Mononuclear cell (primary cell): ENCODE measurements around the gene CHCHD5. TPM values are rescaled to one million over a fixed set of nuclear protein-coding genes. Genes with fewer than 3 reads are reported as not detected.

Experiments
- H3K27me3 ChIP-seq: 2 replicates; pipeline ENCODE4 v1.6.0; 2011; ENCODE audit warnings: low read length, control low read depth; ENCODE audit not compliant: insufficient read depth
- H3K4me1 ChIP-seq: 2 replicates; pipeline ENCODE4 v1.5.1; 2011; ENCODE audit warnings: mild to moderate bottlenecking, low read length, control low read depth; ENCODE audit not compliant: insufficient read depth
- H3K4me3 ChIP-seq: 2 replicates; pipeline ENCODE4 v1.5.1; 2011; ENCODE audit warnings: mild to moderate bottlenecking, low read length, moderate library complexity
- H3K9me3 ChIP-seq: 2 replicates; pipeline ENCODE4 v1.5.1; 2011; ENCODE audit warnings: low read depth, mild to moderate bottlenecking, control low read depth, low read length
- total RNA-seq: library from RNA; depleted of rRNA; stranded (reverse); fragments of >200 nt; gene quantifications from one replicate; pipeline ENCODE4 v1.2.3, GENCODE V29; 2012

The CHCHD5 gene
- total RNA-seq, 1 donor, result 4.6 TPM

- H3K4me3 ChIP-seq, result no peak overlapping the region
- no peaks in the 10 kb centered on the region for H3K27me3 ChIP-seq
- peaks cover 14% of the 10 kb centered on the region for H3K4me1 ChIP-seq
- no peaks in the 10 kb centered on the region for H3K9me3 ChIP-seq
Measured at GRCh38 chr2:112579241-112579640, 5.2 kb upstream of the CHCHD5 start.

DNA sequence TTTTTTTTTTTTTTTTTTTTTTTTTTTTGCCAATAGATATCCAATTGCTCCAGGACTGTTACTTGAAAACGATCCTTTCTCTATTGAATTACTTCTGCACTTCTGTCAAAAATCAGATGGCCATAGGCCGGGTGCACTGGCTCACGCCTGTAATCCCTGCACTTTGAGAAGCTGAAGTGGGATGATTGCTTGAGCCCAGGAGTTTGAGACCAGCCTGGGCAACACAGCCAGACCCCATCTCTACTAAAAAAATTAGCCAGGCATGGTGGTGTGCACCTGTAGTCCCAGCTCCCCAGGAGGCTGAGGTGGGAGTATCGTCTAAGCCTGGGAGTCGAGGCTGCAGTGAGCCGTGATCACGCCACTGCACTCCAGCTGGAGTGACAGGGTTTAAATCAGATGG, 4.3 kb upstream of the CHCHD5 start:
- H3K9me3 ChIP-seq, result no peaks in the 10 kb centered on the region
- peaks cover 19% of the 10 kb centered on the region for H3K4me1 ChIP-seq
- H3K27me3 ChIP-seq, result no peaks in the 10 kb centered on the region
- no peak overlapping the region for H3K4me3 ChIP-seq

- Histone ChIP-seq H3K4me3 (no peak overlapping the region), H3K27me3 (no peaks in the 10 kb centered on the region), H3K4me1 (peaks cover 29% of the 10 kb centered on the region), H3K9me3 (no peaks in the 10 kb centered on the region)
Measured at GRCh38 chr2:112582314-112582746, 2.1 kb upstream of the CHCHD5 start.

DNA sequence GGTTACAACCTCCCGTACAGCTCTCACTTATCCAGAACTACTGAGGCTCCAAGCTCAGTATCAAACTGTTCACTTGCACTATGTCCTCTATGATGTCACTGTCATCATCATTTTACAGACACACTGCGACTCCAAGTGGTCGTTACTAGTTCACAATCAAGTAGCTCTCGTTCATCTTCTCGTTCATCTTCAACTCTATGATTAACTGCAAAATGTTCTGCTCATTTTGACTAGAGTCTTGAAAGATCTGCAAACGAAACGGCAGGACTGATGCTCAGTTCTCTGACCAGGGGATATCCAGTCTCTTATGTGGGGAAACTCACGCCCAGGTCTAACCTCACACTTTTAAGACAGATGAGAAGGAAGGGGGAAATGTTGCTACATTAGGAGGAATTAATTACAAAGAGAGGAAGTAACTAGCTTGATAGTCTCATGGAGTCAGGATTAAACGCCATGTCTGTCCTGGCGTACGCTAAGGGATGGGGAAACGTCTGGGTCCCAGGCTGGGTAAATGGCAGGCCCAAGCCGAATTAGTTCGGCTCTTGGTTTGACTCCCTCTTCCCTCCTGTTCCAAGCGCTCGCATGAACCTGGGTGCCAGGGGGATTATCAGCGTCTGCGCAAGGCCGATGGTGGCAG, 794 bp upstream of the CHCHD5 start:
- Histone ChIP-seq H3K27me3 (no peaks in the 10 kb centered on the region), H3K4me1 (peaks cover 29% of the 10 kb centered on the region), H3K9me3 (no peaks in the 10 kb centered on the region), H3K4me3 (peak overlapping the region; percentile 72)

DNA sequence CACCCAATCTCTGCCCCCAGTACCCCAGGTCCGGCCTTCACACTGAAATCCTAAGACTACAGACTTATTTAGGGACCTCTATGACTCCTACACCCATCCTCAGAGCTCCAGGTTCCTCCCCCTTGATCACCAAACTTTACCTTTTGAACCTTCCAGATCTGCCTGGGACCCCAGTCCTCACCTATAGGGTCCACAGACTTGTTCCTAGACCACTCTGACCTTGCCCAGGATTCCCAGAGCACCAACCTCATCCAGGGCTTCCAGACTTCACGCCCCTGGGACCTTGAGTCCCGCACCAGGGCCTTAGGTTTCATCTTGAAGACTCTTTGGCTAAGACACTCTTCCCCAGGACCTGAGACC, 462 bp downstream of the CHCHD5 start:
- Histone ChIP-seq H3K9me3 (no peaks in the 10 kb centered on the region), H3K4me1 (peaks cover 29% of the 10 kb centered on the region), H3K27me3 (no peaks in the 10 kb centered on the region), H3K4me3 (peak overlapping the region; percentile 72)

DNA sequence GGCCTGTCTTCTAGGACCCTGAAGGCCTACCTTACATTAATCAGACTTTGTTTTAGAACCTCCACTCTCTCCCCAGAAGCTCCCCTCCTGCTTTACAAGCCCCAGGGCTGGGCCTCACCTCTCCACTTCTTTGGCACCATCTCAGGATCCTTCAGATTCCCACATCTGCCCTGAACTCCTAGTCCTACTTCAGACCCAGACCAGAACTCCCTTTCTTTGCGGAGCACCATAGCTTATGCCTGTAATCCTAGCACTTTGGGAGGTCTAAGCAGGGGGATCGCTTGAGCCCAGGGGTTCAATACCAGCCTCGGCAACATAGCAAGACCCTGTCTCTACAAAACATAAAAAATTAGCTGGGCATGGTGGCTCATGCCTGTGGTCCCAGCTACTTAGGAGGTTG, 991 bp downstream of the CHCHD5 start:
- H3K9me3 ChIP-seq, result no peaks in the 10 kb centered on the region
- peaks cover 29% of the 10 kb centered on the region for H3K4me1 ChIP-seq
- peak overlapping the region; percentile 72 for H3K4me3 ChIP-seq
- H3K27me3 ChIP-seq, result no peaks in the 10 kb centered on the region

DNA sequence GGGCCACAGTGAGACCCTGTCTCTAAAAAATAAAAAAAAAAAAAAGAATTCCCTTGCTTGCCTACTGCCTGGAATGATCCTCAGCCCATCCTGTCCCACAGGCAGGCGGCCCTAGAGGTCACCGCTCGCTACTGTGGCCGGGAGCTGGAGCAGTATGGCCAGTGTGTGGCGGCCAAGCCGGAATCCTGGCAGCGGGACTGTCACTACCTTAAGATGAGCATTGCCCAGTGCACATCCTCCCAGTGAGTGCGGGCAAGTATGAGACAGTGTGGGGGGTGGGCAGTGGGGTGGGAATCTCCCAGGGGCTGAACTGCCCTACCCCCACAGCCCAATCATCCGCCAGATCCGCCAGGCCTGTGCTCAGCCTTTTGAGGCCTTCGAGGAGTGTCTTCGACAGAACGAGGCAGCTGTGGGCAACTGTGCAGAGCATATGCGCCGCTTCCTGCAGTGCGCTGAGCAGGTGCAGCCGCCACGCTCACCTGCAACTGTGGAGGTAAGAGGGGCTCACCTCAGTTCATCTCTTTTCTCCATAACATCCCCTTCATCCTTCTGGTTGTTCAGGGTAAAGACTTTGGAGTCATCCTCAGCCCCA, 1.6 kb downstream of the CHCHD5 start:
- no peaks in the 10 kb centered on the region for H3K27me3 ChIP-seq
- no peaks in the 10 kb centered on the region for H3K9me3 ChIP-seq
- H3K4me1 ChIP-seq, result peaks cover 29% of the 10 kb centered on the region
- H3K4me3 ChIP-seq, result no peak overlapping the region

DNA sequence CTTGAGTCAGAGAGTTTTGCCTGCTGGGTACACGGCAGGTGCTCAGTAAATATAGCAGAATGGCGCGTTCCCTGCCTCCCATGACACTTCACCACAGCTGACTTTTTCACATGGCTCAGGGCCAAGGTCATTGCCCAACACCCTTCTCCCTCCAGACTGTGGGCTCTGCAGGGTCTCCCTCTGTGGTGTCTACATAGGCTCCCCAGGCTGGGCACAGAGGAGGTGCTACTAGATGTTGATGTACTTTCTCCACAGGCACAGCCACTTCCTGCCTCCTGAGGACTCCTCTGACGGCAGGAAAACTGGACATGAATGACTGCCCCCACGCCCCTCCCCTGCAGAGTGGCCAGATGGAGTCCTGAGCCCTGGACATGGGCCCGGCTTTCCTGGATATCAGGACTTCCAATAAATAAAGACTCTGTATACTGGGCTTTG, 4.2 kb downstream of the CHCHD5 start:
- Histone ChIP-seq H3K4me1 (peaks cover 20% of the 10 kb centered on the region), H3K9me3 (no peaks in the 10 kb centered on the region)

DNA sequence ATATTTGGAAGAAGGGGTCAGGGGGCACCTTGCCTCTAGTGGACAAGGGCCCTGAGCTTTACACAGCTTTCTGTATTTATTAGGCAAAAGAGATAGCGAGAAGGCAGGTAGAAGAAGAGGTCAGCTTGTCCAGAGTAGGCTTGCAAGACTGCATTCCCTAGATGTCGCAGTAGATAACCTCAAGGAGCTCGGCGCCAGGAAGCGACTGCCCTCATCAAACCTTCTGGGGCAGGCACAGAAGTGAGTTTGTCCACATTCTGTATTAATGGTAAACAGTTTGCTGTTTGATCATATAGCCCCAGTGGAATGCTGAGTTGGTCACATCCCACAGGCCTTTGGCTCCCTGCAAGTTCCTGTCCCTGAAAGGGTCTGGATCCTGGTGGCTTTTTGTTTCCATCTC, 7.0 kb downstream of the CHCHD5 start:
- no peaks in the 10 kb centered on the region for H3K9me3 ChIP-seq
- no peaks in the 10 kb centered on the region for H3K4me1 ChIP-seq
- no peaks in the 10 kb centered on the region for H3K27me3 ChIP-seq
- H3K4me3 ChIP-seq, result no peak overlapping the region

More for the DNA sequence above, 4.2 kb downstream of the CHCHD5 start:
- no peak overlapping the region for H3K4me3 ChIP-seq
- no peaks in the 10 kb centered on the region for H3K27me3 ChIP-seq

GRCh38 chr2:112593736-112594135, 9.3 kb downstream of the CHCHD5 start:
- H3K9me3 ChIP-seq, result no peaks in the 10 kb centered on the region
- no peak overlapping the region for H3K4me3 ChIP-seq
- no peaks in the 10 kb centered on the region for H3K27me3 ChIP-seq
- no peaks in the 10 kb centered on the region for H3K4me1 ChIP-seq

- no peak overlapping the region for H3K4me3 ChIP-seq
- H3K4me1 ChIP-seq, result peaks cover 6% of the 10 kb centered on the region
- H3K9me3 ChIP-seq, result no peaks in the 10 kb centered on the region
- H3K27me3 ChIP-seq, result no peaks in the 10 kb centered on the region
Measured at GRCh38 chr2:112597537-112598322, 13.3 kb downstream of the CHCHD5 start.

GRCh38 chr2:112600634-112601033, 16.2 kb downstream of the CHCHD5 start:
- no peaks in the 10 kb centered on the region for H3K9me3 ChIP-seq

GRCh38 chr2:112601754-112602153, 17.3 kb downstream of the CHCHD5 start:
- Histone ChIP-seq H3K4me3 (no peak overlapping the region), H3K4me1 (peaks cover 6% of the 10 kb centered on the region), H3K27me3 (no peaks in the 10 kb centered on the region), H3K9me3 (no peaks in the 10 kb centered on the region)

More at GRCh38 chr2:112600634-112601033, 16.2 kb downstream of the CHCHD5 start:
- Histone ChIP-seq H3K4me1 (peaks cover 6% of the 10 kb centered on the region), H3K27me3 (no peaks in the 10 kb centered on the region), H3K4me3 (no peak overlapping the region)

- no peaks in the 10 kb centered on the region for H3K9me3 ChIP-seq
- no peak overlapping the region for H3K4me3 ChIP-seq
- H3K27me3 ChIP-seq, result no peaks in the 10 kb centered on the region
- peaks cover 6% of the 10 kb centered on the region for H3K4me1 ChIP-seq
Measured at GRCh38 chr2:112602917-112603316, 18.5 kb downstream of the CHCHD5 start.

DNA sequence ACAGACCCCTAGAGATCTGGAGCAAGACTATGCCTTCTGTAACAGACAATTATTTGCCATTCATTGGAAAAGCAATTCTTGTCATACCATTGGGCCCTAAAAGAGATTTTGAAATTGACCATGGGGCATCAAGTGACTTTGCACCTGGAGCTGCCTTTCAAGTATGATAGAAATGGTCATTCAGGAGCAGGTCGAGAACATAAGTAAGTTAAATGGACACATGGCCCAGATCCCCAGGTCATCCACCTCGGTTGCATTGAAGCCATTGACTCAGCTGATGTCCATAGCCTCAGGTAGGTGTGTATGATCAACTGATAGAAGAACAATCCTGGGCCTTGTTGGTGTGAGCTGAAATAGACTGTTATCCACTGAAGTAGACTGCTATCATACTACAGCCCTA, 19.3 kb downstream of the CHCHD5 start:
- peaks cover 6% of the 10 kb centered on the region for H3K4me1 ChIP-seq
- no peaks in the 10 kb centered on the region for H3K9me3 ChIP-seq
- no peak overlapping the region for H3K4me3 ChIP-seq
- H3K27me3 ChIP-seq, result no peaks in the 10 kb centered on the region
